HG02759 (cell line): ENCODE results near the gene ACSF2.
"Not testable (repeated sequence)": the region's sequence is repeated elsewhere in the genome, so short reads cannot be mapped to it uniquely, and the experiment has no call there.

Source experiments
- ATAC-seq: cut with Tn5 transposase; IDR thresholded peaks from one replicate; pipeline ENCODE4 v1.9.1; 2021; ENCODE audit warnings: mild to moderate bottlenecking, moderate library complexity; ENCODE audit not compliant: unreplicated experiment

Gene ACSF2

GRCh38 chr17:50461550-50462132 is 35.6 kb downstream of the ACSF2 start:
- no peak for ATAC-seq

- ATAC-seq = no peak
These were observed 36.4 kb downstream of the ACSF2 start for GRCh38 chr17:50462446-50462845.

GRCh38 chr17:50464121-50464520 is 38.1 kb downstream of the ACSF2 start:
- ATAC-seq = no peak

- ATAC-seq = no peak
These were observed 38.7 kb downstream of the ACSF2 start for GRCh38 chr17:50464736-50465135.

- no peak for ATAC-seq
These were observed 39.2 kb downstream of the ACSF2 start for GRCh38 chr17:50465171-50465570.

GRCh38 chr17:50465635-50466034 is 39.6 kb downstream of the ACSF2 start:
- ATAC-seq = no peak

GRCh38 chr17:50466371-50467113 is 40.5 kb downstream of the ACSF2 start:
- no peak for ATAC-seq

- no peak for ATAC-seq
These were observed 41.3 kb downstream of the ACSF2 start for GRCh38 chr17:50467114-50467854.

- ATAC-seq = no peak
These were observed 41.9 kb downstream of the ACSF2 start for GRCh38 chr17:50467855-50468303.

- no peak for ATAC-seq
These were observed 42.5 kb downstream of the ACSF2 start, which contains the start of gene CHAD for GRCh38 chr17:50468304-50469207. Gene CHAD (minus strand): TSS chr17:50468880. CDS start chr17:50468813, 67 bp downstream.

GRCh38 chr17:50469208-50469605 is 43.2 kb downstream of the ACSF2 start:
- ATAC-seq = no peak

GRCh38 chr17:50469671-50470305 is 43.8 kb downstream of the ACSF2 start:
- ATAC-seq = no peak

GRCh38 chr17:50470426-50470825 is 44.4 kb downstream of the ACSF2 start:
- no peak for ATAC-seq

GRCh38 chr17:50471009-50471905 is 45.2 kb downstream of the ACSF2 start:
- ATAC-seq = no peak

GRCh38 chr17:50472286-50472685 is 46.3 kb downstream of the ACSF2 start:
- no peak for ATAC-seq

GRCh38 chr17:50472761-50473161 is 46.7 kb downstream of the ACSF2 start:
- ATAC-seq = not testable (repeated sequence)

- ATAC-seq = no peak
These were observed 47.9 kb downstream of the ACSF2 start for GRCh38 chr17:50473901-50474300.

GRCh38 chr17:50474523-50474922 is 48.5 kb downstream of the ACSF2 start:
- ATAC-seq = no peak

GRCh38 chr17:50475362-50475761 is 49.3 kb downstream of the ACSF2 start:
- ATAC-seq = no peak
